Mesenteric fat pad (tissue), 1 donor: ENCODE results near the gene PHF12. TPM values are rescaled to one million over a fixed set of nuclear protein-coding genes. Genes with fewer than 3 reads are reported as not detected.
"Not testable (repeated sequence)": the region's sequence is repeated elsewhere in the genome, so short reads cannot be mapped to it uniquely, and the experiment has no call there.

Experiments used
- DNase-seq: peaks from one replicate; pipeline ENCODE4 v3.0.0-alpha.2; 2020; ENCODE audit warnings: low spot score
- total RNA-seq: library from RNA; stranded (reverse); fragmentation: NEBNext Ultra II Directional; extraction: Animal tissue kit (Norgen Biotek cat#: 25700); gene quantifications from one replicate; pipeline ENCODE4 v1.2.1, GENCODE V29; 2021
- donor health status: DM: yes; HTN: yes; CAD: no.

PHF12 gene
- total RNA-seq, 1 donor from 2014 or later: 29.3 TPM

DNA sequence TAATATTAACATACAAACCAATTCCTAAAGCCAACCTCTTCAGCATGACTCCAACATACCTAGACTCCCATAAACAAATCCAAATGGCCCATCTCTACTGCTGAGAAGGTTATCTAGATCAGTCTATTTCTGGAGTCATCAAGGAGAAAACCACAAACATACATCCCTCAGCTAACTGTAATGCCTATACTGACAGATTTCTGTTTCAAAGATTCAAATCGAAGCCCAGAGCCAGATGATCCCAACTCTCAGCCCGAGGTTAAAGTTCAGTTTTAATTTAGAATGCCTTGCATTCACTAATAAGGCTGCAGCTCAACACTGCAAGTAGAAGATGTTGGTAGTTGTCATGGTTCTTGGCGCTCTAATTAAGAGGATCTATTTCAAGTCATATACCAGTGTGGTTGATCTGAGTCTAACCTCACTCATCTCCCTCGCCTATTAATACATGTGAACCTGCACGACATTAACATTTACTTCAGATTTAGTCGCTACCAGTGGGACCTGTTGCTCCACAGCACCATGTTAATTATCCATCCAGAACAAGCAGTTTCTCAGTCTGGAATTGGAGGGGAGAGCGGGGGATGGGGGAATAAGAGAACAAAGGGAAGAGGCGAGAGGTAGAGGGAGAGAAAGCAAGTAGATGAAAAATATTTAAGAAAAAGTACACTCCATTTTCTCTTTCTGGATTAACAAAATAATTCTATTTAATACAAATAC lies 15.4 kb downstream of the PHF12 start:
- no peak for DNase-seq

DNA sequence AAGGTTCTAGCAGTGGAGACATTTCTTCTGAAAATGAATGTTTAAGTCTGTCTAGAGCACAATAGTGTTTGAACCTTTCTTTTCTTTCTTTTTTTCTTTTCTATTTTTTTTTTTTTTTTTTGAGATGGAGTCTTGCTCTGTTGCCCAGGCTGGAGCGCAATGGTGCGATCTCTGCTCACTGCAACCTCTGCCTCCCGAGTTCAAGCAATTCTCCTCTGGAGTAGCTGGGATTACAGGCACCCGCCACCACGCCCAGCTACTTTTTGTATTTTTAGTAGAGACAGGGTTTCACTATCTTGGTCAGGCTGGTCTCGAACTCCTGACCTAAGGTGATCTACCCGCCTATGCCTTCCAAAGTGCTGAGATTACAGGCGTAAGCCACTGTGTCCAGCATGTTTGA lies 16.8 kb downstream of the PHF12 start:
- DNase-seq: not testable (repeated sequence)

DNA sequence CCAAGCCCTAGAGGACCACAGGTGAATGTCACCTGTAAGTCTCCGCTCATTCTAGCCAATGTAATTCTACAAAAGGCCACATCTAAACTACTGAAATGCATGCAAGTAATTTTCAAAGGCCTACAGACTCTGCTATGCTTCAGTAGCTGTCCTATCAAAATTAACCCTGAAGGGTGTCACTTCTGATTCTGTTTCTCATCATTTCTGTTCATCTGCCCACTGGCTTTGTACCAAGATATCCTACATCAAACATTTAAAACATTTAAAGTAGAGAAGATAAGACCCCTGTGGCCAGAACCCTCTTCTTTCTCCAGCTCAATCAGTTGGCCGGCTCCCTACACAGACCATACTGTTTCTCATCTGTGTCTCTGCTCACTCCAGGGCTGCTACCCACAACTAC lies 21.5 kb downstream of the PHF12 start:
- DNase-seq: no peak

DNA sequence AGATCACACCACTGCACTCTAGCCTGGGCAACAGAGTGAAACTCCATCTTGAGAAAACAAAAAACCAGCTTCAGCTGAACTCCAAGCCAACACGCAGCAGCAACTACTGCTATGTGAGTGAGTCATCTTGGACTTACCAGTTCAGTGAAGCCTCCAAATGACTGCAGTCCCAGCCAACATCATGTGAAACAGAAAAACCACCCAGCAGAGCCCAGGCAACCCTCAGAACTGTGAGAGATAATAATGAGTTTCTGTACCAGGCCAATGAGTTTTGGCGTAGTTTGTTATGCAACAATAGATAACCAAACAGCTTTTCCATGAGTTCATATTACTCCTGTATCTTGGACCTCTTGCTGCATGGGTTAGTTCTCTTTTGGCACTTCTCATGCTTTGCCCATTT lies 23.3 kb downstream of the PHF12 start:
- DNase-seq: no peak

DNA sequence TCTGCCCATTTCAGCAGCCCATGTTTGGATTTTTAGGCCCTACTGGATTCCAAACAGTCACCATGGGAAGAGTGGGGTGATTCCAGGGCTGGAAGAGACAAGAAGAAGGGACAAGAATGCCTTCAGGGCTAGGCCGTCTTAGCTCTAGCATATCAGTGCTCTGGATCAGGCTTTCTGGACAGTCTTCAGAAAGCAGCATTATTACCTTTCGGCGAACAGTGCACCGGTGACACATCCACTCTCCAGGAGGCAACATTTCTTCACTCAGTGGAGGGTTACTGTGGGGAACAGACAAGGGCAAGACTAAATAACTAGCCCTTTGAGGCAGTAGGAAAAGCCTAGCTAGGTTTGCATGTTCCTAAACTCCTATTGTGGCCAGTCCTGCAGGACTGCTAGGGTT lies 24.5 kb downstream of the PHF12 start:
- DNase-seq: no peak

DNA sequence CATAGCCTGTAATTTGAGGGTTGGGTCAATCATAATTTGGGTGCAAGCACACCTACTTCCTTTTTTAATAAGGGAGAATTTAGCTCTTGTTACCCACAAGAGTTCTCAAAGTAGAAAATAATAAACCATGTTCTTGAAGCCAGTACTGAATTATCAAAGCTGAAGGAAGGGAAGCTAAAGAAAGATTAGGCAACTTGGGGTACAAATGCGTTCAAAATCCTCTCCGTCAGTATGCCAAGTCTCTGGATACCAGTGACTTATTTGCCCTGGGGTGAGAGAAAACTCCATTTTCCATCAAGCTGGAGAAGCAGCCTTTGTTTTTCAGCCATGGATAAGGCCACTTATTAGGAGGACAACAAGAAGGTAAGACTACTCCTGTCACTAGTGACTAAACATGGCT lies 25.0 kb downstream of the PHF12 start:
- no peak for DNase-seq

DNA sequence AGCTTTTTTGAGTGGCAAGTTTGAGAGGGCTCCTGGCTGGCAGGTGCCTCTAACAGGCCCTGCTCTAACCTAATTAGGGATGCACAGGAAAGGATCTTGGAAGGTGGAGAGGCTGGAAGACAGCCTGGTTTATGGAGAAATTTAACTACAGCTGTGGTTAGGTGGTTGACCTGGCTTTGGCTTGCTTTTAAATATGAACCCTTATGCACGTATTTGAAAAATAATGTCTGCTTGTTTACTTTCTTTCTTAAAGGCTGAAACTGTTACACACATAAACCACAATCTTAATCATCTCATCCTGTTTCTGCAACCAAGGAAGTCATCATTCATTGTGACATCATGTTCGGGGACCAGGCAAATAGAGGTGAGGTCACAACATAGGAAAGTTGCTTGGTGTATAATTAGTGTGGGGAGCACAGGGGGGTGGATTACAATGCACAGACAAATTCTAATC lies 25.4 kb downstream of the PHF12 start:
- DNase-seq: no peak

DNA sequence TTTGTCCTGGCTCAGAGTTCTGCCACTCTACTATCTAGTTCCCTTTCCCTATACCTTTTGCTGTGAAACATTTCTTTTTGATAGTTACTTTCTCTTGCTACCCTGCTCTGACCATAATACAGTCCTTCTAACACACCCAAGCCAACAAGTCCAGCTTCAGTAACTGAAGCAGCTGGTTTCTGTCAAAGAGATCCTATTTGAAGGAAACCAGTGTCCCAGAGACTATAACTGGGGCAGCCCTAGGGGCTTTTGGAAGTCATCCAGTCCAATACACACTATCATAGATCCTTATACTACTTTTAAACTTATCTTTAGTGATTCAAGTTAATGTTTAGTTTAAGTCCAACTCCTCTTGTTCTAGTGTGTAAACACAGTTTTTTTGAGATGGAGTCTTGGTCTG lies 31.1 kb downstream of the PHF12 start:
- no peak for DNase-seq

DNA sequence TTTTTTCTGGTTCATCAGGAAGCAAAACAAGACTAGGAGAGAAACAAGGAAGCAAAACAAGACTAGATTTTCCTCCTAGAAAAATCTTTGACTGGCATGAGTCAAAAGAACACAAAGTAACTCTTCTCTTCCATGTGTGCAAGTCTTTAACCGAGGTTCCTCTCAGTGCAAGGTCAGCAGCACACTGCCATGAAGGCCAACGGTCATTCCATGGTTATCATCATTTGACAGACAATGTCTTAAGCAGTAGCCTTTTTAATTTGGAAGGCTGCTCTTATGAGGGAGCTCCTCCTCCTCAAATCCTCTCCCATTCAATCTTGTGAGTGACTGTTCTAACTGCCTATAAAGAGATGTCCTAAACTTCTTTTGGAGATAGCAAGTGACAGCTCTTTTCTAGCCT lies 33.0 kb downstream of the PHF12 start:
- no peak for DNase-seq

DNA sequence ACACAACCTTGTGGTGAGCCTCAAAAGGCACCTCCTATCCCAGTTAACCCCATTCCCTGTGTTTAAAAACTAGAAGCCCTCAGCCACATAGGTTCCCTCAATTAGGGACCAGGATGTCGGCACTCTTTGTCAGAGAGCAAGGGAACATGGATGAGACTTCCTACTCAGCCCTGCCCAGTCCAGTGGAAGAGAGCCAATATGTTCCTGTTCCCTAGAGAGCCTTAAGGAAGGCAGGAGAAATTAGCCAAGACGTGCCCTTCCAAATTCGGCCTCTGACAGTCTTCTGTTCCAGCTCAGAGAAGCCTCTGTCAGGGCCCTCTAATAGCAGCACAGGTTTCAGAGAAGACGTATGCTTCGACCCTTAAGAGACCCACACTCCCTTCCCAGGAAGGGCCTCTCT lies 33.9 kb downstream of the PHF12 start:
- DNase-seq: no peak

DNA sequence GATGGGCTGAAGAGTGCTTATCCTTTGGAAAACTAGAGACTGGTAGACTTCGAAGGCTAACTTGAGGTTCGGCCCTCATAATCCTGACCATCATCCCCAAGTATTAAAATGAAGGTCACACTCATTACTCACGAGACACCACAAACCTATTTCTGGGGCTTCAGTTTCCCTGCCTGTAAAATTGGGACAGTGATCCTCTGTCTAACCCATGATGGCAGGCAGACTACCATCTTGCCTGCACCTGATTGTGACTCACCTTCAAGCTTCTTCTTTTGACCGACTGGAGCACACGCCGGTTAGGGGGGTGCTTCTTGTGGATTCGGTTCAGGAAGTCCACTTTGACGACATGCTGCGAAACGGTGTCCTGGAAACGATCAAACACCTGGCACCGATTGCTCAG lies 34.3 kb downstream of the PHF12 start:
- no peak for DNase-seq

DNA sequence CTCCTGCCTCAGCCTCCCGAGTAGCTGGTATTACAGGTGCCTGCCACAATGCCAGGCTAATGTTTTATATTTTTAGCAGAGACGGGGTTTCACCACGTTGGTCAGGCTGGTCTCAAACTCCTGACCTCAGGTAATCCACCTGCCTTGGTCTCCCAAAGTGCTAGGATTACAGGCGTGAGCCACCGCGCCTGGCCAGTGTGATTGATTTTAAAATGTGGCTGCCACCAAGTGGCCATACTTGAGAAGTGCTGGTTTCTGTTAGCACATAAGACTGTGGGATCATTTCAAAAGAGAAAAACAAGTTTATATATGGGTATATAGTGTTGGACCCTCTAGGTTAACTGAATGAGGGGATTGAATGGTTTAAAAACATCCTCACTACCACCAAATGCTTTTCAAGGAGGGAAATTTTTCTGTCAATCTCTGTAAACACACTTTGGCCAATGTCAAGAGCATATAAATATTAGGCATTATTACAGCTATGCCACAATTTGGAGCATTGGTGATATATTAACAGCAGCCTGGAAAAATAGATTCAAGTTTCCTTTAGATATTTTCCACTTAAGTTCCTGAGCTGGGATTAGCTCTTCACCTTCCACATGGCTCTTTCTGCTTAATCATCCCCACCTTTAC lies 34.9 kb downstream of the PHF12 start:
- DNase-seq: no peak

DNA sequence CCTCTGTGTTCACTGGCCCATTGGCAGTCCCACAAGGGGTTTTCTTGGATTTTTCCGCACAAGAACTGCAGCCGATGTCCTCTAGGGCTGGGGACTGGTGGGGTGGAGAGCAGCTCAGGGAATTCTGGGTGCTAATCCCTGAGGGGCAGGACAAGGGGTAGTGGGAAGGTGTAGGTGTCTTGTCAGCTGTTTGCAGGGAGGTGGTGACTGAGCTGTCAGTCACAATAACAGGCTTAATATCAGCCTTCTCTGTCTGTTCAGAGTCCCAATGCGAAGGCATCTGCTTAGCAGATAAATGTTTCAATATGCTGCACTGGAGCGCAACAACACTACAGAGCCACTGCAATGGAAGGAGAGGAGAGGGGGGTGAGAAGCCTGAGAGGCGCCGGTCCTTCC lies 38.4 kb downstream of the PHF12 start:
- no peak for DNase-seq

DNA sequence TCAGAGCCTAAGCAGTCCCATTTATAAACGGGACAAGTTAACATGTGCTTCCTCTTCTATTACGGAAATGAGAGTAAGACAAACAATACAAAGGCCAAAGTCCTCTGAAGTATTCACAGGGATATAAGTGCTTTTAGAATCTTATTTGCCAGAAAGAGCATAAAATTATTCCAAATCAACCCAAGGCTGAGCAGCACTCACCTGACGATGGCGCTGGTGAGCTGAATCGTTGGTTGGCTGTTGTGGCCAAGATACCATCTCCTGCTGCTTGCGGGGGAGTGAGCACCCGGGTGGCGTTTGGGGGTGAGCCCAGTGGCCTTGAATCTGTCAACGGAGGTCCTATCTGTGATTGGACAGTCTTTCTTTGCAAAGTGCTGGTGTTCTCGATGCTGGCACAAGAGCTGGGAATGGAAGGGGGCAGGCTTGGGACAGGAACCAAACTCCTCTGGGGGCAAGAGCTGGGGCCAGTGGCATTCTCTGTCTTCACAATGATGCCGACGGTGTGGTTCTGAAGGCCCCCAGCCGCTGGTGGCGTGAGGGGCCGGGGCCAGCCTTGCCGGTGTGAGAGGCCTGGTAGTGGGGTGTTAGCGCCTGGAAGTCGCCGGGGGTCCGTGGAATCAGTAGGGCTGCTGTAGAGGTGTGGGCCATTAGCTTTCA lies 38.9 kb downstream of the PHF12 start:
- no peak for DNase-seq

DNA sequence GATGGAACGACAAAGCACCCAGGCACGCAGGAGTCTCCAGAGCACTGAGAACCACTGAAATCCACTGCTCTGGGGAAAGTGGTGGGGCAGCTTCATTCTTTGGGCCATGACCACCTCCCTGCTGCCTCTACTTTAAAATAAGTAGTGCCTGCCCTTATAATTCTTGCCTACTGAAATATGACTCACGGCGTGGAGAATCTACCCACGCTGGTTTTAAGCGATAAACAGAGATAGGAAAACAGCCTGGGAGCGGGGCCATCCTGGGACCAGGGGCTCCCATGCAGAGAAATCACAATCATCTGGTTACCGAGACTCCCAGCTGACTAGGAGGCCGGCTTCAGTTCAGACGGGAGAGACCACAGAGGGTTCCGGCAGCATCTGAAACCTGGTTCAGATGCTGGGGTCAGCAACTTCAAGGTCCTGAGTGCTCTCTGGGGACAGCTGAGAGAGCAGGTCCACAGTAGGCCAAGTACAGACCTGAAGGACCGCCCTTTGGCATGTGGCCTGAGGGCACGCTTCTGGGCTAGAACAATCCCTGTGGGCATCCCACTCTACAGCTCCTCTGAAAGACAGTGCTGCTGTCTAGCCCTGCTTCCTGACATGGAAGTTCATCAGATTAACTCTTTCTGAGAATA lies 39.8 kb downstream of the PHF12 start:
- no peak for DNase-seq

DNA sequence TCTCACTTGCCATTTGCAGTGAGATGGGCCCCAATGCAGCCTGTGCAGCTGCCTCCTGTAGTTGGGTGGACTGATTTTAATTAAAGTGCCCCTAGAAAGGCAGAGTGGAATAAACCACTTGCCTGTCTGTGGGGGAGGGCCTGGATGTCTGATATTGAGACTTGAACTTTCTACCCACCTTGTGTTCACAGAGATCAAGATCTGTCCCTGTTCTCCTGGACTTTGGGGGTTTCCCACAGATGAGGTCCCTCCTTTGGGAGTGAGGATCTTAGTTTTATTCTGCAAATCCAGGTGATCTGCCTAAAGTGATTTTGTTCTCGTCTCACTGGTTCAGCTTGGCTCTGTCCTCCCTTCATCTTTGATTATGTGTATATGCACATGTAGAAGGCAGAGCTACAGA lies 40.8 kb downstream of the PHF12 start:
- no peak for DNase-seq

DNA sequence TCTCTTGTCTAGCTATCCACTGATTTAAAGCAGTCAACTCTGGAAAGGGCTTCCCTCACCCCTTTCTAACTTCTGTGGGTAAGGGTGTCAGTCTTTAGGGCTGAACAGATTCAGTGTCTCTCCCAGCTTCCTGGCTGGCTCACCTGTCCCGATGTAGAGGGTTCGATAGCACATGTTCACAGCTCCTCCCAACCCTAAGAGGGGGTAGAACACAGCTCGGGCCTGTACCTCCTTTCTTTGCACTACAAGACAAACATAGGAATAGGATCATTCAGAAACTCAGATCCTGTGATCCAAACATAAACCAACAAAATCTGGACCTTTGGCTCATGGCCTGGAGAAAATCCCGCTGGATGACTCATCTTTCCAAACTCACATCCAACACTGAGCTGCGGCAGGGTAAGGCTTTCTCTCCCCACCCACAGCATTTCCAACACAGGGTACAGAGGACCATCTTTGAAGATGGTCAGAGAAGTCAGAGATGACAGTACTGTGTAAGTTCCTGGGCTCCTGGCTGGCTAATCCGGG lies 42.6 kb downstream of the PHF12 start:
- DNase-seq: no peak

DNA sequence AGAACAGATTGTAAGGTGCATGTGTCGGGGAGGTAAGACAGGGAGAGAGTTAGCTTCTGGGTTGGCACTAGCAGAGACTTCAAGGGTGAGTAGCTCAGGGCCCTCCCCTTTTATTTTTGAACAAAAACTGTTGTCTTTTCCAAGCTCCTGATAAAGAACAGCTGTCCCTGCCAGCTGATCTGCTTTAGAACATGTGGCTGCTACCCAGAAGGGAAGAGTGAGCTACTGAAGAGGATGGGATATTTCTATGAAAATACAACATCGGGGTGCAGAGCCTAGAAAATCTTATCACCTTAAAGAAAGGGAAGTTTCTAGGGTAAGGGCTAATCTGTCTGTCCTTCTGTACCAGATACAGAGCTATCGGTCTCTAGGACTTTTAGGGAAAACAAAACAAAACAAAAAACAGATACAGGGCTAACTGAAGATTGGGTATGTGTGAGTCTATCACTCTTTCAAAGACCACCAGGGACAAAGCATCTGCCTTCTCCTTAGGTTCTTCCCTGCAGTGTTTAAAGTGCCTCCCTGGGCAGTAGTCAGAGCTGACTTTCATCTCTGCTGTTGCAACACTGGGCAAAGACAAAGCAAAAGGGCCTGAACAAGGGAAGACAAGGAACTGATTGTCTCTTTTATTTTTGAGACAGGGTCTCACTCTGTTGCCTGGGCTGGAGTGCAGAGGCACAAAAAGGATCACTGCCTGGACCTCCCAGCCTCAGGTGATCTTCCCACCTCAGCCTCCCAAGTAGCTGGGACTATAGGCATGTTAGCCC lies 43.4 kb downstream of the PHF12 start:
- no peak for DNase-seq

DNA sequence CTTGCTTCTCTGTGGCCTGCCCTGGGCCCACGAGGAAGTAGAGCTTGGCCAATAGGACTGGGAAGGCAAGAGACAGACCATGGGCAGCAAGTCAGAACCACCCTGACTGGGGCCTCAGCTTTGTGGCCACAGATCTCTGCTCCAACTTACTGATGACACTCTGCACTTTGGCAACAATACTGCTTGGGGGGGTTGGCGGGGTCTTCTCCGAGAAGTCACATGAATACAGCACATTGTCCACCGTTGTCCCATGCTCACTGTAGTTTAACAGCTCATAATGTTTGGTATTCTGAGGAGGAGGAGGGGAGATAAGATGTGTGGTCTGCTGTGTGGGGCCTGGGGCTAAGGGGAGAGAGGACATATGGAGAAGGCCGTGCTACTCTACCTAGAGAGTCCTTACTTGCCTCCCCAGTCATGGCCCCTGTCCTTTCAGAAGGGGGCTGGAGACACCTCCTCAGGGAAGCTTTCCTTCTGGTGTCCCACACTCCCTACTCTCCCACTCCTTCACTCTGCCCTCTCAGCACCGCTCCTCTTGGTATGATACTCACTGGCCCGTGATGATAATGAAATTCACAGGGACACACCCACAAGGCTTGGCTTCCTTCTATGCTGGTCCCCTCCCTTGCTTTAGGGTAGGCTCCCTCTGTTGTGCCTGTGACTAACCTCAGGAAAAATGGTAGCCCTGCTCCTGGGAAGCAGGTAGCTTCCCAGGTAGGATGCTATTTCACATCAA lies 44.4 kb downstream of the PHF12 start:
- no peak for DNase-seq

DNA sequence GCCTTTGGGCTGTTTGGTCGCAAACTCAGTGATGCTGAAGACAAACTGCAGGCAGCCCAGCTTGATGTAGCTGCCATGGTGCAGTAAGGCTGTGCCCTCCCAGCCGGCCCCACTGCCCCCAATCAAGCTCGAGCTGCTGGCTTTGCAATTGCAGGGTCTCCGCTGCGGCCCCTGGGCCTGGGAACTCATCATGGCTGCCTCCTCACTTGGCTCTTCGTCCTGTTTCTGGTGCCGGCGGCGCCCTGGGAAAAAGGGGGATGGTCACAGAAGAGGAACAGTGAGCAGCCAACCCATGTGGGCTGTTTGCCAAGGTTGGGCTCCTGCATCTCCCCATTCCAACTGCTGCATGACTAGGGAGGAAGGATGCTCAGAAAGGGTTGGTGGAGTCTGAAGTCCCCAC lies 45.0 kb downstream of the PHF12 start:
- no peak for DNase-seq

DNA sequence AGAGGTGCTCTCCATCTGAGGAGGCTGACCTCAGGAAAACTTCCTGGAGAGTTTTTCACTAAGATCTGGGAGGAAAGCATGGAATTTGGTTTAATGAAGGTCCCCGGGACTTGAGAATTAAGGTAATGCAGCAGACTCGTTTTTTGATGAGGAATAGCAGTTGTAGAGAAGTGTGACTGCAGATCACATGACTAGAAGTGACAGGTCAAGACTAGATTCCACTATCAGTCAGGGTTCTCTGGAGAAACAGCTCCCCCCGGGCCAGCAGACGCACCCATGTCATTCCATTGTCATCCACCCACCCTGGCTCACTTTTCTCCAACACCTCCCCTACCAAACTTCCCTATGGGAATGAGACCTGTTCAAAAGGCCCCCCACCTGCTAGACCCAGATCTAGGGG lies 46.5 kb downstream of the PHF12 start:
- no peak for DNase-seq
